NCI-H524 treated with DMSO at 0.1 percent for 48 hours (cell line): ENCODE results near the gene NUPR1.
"Not testable (repeated sequence)": the region's sequence is repeated elsewhere in the genome, so short reads cannot be mapped to it uniquely, and the experiment has no call there.

Experiments used
- DNase-seq: peaks from one replicate; lab custom pipeline; 2025; lab: John Stamatoyannopoulos, UW

NUPR1 gene, protein sequence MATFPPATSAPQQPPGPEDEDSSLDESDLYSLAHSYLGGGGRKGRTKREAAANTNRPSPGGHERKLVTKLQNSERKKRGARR

DNA sequence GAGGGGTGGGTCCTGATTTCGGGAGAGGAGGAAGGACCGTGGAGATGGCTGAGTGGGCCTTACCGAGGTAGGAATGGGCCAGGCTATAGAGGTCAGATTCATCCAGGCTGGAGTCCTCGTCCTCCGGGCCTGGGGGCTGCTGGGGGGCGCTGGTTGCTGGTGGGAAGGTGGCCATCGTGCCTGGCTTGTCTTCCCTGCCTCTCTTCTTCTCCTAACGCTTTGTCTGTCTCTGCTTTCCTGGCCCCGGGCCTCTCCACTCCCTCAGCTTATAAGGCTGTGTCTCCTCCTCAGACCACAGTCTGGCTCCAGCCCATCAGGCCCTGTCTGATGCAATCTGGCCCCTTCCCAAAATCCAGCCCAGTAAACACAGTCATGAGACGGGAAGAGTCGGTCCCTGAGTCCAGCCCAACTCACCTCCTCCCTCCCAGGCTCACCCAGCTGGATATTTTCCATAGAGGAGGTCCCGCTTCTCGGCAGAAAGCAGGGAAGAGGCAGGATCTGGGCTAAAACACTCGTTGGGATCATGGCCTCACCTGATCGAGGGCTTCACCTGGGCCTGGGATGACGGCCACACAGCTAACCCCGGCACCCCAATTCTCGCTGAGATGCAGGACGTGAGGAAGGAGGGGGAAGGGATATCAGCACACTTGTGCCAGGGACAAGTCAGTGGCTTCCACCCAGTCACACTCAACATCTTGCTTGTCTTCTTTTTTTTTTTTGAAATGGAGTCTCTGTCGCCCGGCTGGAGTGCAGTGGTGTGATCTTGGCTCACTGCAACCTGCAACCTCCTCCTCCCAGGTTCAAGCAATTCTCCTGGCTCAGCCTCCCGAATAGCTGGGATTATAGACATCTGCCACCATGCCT lies at the start of gene NUPR1:
Gene NUPR1, minus strand, starts transcription at position 242 of the 864 bp plus-strand sequence. Its CDS starts 67 bp downstream, at position 175.
- DNase-seq = no peak

DNA sequence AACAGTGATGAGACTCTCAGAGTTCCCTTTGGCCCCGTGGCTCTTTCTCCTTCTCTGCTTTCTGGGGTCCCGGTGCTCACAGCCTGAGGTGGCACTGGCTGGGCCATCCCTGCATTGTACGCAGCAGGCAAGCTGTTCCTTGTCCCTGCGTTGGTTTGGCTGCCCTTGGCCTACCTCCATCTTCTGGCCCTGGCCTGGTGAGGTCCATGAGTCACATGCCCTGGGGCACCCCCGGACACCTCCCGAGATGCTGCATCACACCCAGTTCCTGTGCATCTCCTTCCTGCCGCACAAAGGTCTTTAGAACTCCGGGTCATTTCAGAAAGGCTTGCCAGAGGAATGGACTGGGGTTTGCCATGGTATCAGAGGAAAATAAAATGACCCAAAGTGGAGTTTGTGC lies 48.6 kb upstream of the NUPR1 start:
- DNase-seq = no peak

DNA sequence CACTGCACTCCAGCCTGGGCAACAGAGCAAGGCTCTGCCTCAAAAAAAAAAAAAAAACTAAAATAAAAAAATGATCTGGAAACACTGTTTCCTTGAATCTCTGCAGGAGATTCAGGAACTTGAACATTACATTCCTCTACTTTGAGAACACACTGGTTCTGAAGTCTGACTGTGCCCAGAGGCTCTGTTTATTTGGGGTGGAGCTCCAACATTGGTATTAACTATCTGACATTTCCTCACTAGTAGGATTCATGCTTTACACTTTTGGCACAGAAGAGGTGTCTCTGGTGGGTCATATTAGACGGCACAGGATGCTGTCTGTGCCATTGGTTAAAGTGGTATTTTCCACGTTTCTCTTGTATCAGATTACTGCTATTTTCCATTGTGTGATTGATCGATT lies 47.7 kb upstream of the NUPR1 start:
- DNase-seq = no peak

DNA sequence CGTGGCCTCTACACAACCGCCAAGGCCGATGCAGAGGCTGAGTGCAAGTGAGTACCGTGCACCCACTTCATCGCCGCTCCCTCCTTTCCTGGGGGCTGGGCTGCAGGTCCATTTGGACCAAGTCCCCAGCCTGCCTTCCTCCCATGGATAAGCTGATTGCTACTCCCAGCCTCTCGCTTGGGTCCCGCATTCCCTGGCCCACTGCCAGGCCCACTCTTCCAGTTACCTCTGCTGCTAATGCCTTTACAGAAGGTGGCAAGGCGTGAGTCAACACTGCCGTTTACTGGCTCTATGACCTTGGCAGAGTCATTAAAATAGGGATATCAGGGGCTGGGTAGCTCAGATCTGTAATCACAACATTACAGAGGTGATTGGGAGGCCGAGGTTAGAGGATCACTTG lies 46.9 kb upstream of the NUPR1 start:
- no peak for DNase-seq

DNA sequence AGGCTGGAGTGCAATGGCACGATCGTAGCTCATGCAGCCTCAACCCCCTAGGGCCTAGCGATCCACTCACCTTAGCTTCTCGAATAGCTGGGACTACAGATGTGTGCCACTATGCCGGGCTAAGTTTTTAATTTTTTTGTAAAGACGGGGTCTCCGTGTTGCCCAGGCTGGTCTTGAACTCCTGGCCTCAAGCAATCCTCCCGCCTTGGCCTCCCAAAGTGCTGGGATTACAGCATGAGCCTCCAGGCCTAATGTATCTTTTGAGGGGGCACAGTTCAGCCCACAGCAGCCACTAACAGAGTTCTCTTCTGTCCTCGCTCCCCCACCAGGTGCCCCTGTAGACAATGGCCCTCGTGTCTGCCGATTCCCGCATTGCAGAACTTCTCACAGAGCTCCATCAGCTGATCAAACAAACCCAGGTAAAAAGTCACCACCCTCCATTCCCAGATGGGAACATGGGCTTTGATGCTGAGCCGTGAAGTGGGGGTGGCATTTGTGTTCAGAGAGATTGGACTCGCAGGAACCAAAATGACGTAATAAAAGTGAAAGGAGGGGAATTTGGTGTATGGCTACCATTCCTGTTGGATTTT lies 42.0 kb upstream of the NUPR1 start:
- no peak for DNase-seq

DNA sequence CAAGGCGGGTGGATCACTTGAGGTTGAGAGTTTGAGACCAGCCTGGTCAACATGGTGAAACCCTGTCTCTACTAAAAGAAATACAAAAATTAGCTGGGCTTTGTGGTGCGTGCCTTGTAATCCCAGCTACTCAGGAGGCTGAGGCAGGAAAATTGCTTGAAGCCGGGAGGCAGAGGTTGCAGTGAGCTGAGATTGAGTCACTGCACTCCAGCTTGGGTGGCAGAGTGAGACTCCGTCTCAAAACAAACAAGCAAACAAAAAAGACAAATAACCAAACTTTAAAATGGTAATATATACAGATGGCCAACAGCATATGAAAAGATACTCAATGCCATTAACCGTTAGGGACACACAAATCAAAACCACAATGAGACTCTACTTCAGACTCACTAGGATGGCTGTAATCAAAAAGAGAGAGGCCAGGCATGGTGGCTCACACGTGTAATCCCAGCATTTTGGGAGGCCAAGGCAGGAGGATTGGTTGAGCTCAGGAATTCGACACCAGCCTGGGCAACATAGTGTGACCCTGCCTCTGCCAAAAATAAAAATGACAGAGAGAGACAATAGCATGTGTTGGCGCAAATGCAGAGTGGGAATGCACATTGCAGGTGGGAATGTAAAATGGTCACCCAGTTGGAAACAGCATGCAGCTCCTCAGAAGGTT lies 36.8 kb upstream of the NUPR1 start:
- no peak for DNase-seq

DNA sequence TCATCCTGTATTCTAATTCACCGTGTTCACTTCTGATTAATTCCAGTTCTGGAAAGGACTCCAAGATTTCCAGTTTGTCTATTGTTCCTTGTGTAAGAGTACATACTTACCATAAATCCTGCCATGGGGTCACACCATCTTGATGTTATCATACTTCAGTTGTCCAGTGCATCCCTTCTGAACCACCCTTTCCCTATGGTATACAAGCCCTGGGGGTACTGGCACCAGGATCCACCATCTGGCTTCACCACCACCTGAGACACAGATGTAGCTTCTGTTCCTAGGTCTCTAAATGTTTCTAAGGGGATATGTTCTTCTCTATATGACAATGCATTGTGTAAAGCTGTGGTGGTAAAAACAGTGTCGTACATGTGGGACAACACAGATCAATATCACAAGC lies 36.2 kb upstream of the NUPR1 start:
- no peak for DNase-seq

DNA sequence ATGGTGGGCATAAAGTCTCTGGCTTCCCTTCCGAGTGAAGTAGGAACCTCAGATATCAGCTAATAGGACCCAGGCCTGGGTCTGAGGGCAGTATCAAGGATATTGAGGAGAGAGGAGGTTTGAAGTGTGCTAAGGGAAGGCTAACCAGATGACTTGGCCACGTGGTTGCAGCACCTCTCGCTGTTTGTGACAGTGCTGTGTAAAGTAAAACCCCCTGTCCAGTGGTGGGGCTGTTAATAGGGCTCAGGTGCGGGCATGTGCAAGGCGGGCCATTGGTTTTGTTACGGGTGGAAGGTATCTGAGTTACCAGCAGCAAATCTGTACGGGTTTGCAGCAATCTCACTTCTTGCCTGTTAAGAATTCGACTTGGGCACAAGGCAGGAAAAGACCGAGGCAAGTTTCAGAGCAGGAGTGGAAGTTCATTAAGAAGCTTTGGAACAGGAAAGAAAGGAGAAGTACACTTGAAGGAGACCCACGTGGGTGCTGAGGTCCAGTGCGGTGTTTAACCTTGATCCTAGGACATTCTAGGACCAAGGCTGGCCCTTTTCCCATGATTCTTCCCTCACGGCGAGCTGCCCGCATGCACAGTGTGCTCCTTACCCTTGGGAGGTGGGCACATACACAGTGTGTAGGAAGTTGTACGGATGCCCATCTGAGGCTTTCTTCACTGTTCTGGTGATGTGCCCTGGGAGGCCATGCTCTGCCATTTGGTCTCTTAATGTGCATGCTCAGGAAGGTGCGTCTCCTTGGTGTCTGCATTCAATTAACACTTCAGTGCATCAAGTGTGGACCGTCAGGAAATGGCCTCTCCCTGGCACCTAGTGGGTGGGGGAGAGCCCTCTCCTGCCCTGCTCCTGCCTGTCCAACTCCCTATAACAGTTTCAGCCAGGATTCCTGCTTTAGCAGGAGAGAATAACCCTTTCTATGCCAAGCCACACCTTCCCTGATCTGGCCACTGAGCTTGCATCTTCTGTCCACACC lies 35.3 kb upstream of the NUPR1 start:
- no peak for DNase-seq

DNA sequence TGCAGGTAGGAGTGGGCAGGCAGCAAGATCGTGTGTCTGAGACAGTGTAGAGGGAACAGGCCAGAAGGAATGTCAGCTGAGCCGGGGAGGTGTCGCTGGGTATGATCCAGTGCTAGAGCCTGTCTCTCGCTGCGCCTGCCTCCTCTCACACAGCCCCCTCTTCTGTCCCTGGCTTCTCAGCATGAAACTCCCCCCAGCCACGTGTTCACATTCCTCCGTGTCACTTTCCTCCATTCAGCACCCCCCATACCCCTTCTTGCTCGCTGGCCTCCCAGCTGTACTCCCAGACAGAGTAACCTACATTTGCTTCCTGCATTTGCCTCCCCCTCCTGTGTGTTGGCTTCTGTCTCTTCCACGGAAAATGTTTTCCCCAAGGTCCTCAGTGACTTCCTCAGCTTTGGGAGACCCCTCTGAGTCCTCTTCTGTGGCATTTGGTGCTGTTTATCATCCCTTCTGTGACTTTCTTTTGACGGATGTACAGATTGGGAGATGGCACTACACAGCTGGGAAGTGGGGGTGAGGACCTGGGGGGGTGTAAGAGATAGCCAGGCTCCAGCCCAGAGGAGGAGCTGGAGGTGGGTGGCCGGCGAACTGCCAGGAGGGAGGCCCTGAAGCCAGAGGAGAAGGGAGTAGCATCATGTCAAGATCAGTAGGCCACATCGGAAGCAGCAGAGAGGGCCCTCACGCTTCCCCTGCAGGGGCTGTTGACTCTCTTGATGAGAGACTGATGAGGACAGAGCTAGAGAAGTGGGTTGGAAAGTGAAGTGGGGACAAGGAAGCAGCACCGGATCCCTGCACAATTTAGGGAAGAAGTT lies 34.1 kb upstream of the NUPR1 start:
- no peak for DNase-seq

DNA sequence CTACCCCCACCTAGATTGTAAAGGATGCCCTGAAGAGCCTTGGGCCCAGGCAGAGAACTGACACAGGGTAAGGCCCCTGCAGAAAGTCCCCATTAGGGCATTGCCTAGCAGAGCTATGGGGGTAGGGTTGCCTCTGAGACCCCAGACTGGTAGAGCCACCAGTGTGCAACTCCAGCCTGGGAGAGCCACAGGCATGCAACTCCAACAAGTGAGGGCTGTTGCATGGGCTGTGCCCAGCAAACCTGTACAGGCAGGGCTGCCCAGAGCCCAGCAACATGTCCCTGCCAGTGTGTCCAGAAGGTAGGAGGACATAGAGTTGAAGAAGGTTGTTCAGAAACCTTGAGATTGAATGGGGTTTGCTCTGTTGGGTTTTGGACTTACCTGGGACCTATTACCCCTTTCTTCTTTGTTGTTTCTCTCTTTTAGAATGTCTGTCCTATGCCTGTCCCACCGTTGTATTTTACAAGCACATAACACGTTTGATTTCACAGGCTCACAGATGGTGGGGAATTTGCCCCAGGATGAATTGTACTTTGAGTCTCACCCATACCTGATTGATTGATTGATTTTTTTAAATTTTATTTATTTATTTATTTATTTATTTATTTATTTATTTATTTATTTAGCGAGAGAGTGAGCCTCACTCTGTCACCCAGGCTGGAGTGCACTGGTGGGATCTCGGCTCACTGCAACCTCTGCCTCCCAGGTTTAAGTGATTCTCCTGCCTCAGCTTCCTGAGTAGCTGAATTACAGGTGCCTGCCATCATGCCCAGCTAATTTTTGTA lies 31.4 kb upstream of the NUPR1 start:
- no peak for DNase-seq

DNA sequence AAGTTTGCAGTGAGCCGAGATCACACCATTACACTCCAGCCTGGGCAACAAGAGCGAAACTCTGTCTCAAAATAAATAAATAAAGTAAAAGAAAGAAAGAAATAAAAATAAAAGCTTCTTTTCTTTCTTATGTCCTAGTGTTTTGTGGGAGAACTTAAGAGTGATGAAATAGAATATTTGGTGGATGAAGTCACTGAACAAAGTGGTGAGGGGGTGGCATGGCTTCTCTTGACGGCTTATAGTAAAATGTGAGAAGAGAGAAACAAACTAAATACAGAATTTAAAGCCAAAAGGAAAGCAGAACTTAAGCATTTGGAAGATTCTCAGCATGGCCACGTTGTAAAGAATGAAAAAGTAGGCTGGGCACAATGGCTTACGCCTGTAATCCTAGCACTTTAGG lies 30.2 kb upstream of the NUPR1 start:
- DNase-seq = no peak

DNA sequence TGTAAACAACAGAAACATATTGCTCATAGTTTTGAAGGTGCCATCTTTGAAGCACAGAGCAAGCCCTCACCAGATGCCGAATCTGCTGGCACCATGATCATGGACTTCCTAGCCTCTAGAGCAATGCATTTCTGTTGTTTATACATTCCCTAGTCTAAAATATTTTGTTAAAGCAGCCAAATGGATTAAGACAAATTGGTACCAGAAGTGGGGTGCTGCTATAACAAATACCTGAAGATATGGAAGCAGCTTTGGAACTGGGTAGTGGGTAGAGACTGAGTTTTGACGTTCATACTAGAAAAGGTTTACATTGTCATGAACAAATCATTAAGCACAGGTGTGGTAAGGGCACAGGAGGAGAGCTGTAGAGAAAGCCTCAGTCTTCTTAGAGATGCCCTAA lies 28.5 kb upstream of the NUPR1 start:
- DNase-seq = no peak

DNA sequence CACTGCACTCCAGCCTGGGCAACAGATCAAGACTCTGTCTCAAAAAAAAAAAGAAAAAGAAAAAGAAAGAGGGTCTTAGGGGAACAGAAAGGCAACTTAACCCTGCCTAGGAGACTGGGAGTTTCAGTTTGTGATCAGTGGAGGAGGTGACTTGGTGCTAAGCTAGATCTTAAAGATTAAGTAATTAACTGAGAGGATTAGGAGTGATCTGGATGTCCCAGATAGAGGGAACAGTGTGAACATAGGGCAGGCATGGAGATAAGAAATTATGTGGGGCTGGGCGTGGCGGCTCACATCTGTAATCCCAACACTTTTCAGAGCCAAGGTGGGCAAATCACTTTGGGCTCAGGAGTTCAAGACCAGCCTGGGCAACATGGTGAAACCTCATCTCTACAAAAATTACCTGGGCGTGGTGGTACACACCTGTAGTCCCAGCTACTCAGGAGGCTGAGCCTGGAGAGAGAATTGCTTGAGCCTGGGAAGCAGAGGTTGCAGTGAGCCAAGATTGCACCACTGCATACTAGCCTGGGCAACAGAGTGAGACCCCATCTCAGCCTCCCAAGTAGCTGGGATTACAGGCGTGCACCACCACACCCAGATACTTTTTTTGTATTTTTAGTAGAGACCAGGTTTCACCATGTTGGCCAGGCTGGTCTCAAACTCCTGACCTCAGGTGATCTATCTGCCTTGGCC lies 27.6 kb upstream of the NUPR1 start:
- DNase-seq = not testable (repeated sequence)

DNA sequence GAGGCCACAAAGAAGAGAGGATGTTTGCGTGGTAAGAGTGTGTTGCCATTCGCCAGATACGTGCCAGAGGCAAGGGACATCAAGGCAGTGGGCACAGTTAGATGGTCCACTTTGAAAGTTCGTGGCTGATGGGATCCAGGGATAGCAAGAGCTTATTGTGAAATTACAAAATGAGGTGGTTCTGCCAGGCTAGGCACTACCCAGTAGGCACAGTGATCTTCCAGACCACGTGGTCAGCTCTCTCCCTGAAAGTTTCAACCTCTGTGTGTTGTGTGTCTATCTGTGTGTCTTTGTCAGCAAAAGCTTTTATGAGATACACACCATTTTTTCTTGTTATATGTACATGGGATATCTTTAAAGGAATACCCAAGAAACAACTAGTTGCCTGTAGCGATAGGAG lies 24.4 kb upstream of the NUPR1 start:
- DNase-seq = no peak

DNA sequence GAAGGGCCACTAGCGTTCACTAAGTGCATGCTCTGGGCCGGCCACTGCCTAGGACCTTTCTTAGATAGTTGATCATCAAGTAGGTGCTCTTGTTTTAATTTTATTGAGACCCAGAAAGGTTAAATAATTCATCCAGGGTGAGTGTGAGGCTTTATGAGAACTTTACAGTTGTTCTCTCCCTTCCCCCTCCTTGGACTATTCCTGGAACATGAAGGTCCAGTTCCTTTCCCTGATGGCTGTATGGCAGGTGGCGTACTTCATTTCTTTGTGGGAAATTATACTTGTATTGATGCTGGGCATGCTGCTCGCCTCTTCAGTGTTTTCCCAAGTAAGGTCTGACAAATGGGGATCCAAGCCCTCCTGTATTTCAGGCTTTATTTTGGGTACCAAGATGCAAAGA lies 23.4 kb upstream of the NUPR1 start:
- no peak for DNase-seq

DNA sequence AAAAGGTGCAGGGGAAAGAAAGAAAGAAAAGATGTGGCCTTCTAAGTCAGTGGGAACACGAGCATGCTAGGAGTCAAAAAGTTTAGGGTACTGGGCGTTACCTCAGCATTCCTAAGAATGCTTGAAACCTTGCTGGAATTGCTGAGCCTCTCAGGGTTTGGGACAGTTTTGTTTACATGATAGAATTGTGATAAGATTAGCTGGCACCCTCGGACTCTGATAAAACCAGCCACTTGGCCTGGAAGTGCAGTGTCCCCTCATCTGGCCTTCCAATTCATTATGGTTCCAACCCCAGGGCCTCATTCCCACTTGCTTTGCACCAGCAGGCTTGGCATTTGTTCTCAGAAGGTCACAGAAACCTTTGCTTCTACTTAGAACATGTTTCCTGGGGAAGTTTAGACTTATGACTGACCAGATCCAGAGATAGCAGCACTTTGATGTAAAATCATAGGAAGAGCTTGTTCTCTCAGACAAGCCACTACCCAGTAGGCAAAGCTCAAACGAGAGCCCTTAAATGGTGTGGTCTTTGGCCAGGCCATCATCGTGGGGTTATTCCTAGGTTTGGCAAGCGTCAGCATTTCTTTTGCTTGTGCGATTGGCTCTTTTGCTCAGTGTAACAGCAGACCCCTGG lies 22.9 kb upstream of the NUPR1 start:
- DNase-seq = no peak

DNA sequence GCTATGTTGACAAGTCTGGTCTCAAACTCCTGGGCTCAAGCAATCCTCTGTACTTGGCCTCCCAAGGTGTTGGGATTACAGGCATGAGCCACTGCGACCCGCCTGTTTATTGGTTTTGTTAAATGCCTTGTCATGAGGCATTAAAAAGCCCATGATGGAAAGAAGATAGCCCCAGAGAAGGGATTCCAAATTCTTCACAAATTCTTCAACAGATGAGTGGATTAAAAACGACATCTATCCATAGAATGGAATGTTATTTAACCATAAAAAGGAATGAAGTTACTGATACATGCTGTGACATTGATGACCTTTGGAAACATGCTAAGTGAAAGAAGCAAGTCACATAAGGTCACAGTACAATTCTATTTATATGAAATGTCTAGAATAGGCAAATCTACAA lies 19.7 kb upstream of the NUPR1 start:
- DNase-seq = no peak

DNA sequence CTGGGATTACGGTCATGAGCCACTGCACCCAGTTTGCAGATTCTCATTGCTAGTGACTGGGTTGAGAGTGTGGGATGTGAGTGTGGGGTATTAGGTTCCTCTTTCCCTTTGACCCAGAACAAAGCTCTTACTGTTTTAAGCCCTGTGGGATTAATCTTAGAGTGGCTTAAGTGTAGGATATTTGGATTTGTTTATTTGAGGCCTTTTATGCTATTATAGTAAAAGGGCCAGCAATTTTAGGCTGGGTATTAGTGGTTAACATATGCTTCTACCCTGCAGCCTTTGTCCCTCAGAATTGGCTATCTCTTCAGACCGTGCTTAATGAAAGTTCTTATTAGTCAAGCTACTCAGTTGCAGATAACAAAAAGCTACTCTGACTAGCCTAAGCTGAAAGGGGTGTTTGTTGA lies 18.1 kb upstream of the NUPR1 start:
- no peak for DNase-seq

DNA sequence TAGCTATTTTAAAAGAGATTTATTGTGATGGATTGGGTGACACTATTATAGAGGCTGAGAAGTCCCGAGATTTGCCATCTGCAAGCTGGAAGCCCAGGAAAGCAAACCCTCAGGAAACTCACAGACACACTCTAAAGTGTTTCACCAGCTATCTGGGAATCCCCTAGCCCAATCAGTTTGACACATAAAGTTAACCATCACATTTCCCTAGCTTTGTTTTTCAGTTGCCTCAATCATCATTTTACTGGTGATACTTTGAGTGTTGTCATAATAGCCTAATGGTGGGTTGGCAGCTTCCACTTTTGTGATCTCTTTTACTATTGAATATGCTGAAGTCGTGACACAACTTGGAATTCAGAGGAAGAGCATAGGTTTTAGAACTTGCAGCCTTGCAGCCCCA lies 16.8 kb upstream of the NUPR1 start:
- DNase-seq = no peak
